Memory B cell (primary cell): Measurements from ENCODE around the gene TPH2.

Source experiments
- ATAC-seq: fragments of 150-1000 bp; cut with Tn5 transposase; 2 replicates; pipeline ENCODE4 v1.10.0; 2021; ENCODE audit warnings: low read depth, mild to moderate bottlenecking, moderate library complexity
- DNase-seq, 2 donors: peaks; one replicate each; pipeline ENCODE4 v3.0.0; 2022; ENCODE audit warnings: low spot score in 2 of 2
- H3K27ac Mint-ChIP-seq: one replicate; pipeline ENCODE4 v1.8.0; 2022; ENCODE audit warnings: mild to moderate bottlenecking, moderate library complexity, mixed read lengths
- H3K27me3 Mint-ChIP-seq: one replicate; pipeline ENCODE4 v1.8.0; 2022; ENCODE audit warnings: mixed read lengths
- H3K36me3 Mint-ChIP-seq: one replicate; pipeline ENCODE4 v1.8.0; 2022; ENCODE audit warnings: mild to moderate bottlenecking, mixed read lengths
- H3K4me1 Mint-ChIP-seq: one replicate; pipeline ENCODE4 v1.8.0; 2022; ENCODE audit warnings: mixed read lengths
- H3K4me3 Mint-ChIP-seq: one replicate; pipeline ENCODE4 v1.8.0; 2022; ENCODE audit warnings: mild to moderate bottlenecking, moderate library complexity, mixed read lengths
- H3K9me3 Mint-ChIP-seq: one replicate; pipeline ENCODE4 v1.8.0; 2022; ENCODE audit warnings: mixed read lengths

TPH2 gene

DNA sequence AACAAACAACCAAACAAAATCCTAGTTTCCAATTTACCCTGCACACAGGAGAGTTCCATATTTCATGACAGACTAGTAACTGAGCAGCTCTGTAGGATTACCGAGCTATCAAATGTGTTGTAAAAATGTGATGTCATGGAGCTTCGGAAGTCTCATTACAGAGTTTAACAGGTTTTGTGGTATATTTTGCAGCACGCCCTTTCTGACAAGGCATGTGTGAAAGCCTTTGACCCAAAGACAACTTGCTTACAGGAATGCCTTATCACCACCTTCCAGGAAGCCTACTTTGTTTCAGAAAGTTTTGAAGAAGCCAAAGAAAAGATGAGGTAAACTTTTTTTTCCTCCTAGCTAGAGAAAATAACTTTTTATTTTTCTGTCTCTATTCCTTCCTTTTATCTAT lies 92.4 kb downstream of the TPH2 start:
- no peaks in the 10 kb centered on the region for H3K36me3 Mint-ChIP-seq
- H3K9me3 Mint-ChIP-seq: no peaks in the 10 kb centered on the region
- no peak overlapping the region for H3K4me3 Mint-ChIP-seq
- H3K27me3 Mint-ChIP-seq: no peaks in the 10 kb centered on the region
- DNase-seq (no peak), ATAC-seq (no peak)
- no peaks in the 10 kb centered on the region for H3K4me1 Mint-ChIP-seq
- no peak overlapping the region for H3K27ac Mint-ChIP-seq

GRCh38 chr12:72033991-72034390 lies 95.3 kb downstream of the TPH2 start:
- DNase-seq (no peak), ATAC-seq (no peak)
- Mint-ChIP-seq H3K36me3 (no peaks in the 10 kb centered on the region), H3K9me3 (no peaks in the 10 kb centered on the region), H3K27me3 (no peaks in the 10 kb centered on the region), H3K4me3 (no peak overlapping the region), H3K27ac (no peak overlapping the region), H3K4me1 (no peaks in the 10 kb centered on the region)

- H3K27me3 Mint-ChIP-seq: no peaks in the 10 kb centered on the region
- H3K9me3 Mint-ChIP-seq: peaks cover 5% of the 10 kb centered on the region
These were observed 97.0 kb downstream of the TPH2 start for GRCh38 chr12:72035625-72036024.

DNA sequence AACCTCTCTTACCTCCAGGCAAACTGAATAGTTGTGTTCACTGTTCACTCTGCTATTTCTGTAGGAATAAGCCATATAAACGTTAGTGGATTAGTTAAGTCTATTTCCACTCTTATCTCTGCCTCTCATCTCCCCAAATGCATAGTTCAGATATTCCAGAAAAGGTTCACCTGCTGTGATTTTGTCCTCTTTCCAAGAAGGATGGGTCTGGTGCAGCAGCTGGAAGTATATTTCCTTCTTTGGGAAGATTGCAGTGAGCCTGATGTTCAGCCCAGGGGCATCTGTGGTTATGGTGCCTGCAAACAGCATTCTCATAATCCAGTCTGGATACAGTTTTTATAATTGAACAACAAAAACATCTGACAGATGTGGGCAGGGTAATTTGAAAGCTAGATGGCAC lies 97.7 kb downstream of the TPH2 start:
- H3K4me1 Mint-ChIP-seq: no peaks in the 10 kb centered on the region
- DNase-seq (no peak), ATAC-seq (no peak)
- H3K27me3 Mint-ChIP-seq: no peaks in the 10 kb centered on the region
- H3K4me3 Mint-ChIP-seq: no peak overlapping the region
- no peak overlapping the region for H3K27ac Mint-ChIP-seq
- H3K9me3 Mint-ChIP-seq: peaks cover 5% of the 10 kb centered on the region
- no peaks in the 10 kb centered on the region for H3K36me3 Mint-ChIP-seq

More at GRCh38 chr12:72035625-72036024, 97.0 kb downstream of the TPH2 start:
- Mint-ChIP-seq H3K27ac (no peak overlapping the region), H3K4me1 (no peaks in the 10 kb centered on the region), H3K4me3 (no peak overlapping the region), H3K36me3 (no peaks in the 10 kb centered on the region)
- DNase-seq (no peak), ATAC-seq (no peak)

DNA sequence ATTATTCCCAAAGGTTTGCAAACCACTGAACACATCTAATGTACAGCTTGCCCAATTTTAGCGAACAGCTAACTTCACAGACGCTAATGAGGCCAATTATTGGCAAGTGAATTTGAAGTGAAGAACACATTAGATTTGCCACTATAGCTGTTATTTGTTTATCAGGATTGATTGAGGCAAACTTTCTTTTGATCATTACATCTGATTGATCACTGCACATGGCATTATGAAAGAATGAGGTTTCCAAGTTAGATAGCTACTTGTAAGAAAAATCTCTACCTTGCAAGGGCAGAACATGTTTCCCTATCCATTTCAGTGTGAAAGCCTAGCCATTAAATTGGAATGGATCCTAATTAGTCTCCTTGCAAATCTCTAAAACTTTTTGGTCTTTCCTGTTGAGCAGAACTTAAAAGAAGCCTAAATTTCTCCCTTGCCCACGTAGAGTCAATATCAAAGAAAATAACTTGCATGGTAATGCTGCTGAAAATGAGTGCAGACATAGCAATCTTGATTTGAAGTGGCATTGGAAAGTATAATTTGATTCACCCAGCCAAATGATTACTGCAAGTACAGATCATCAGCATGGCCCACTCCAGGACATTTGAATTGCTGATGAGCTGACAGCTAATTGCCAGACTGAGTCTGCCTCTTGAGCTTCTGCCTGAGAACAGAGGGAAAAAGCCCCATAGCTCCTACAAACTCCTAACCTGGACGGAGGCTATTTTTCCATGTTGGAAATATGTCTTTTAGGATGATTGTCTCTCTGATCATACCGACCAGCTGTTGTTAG lies 98.6 kb downstream of the TPH2 start:
- H3K36me3 Mint-ChIP-seq: no peaks in the 10 kb centered on the region
- H3K9me3 Mint-ChIP-seq: peaks cover 5% of the 10 kb centered on the region
- H3K27ac Mint-ChIP-seq: no peak overlapping the region
- no peaks in the 10 kb centered on the region for H3K27me3 Mint-ChIP-seq
- no peak overlapping the region for H3K4me3 Mint-ChIP-seq
- no peaks in the 10 kb centered on the region for H3K4me1 Mint-ChIP-seq
- ATAC-seq (no peak), DNase-seq (no peak)

- H3K27me3 Mint-ChIP-seq: peaks cover 4% of the 10 kb centered on the region
- H3K27ac Mint-ChIP-seq: no peak overlapping the region
- H3K9me3 Mint-ChIP-seq: peaks cover 5% of the 10 kb centered on the region
- ATAC-seq (no peak), DNase-seq (no peak)
- no peaks in the 10 kb centered on the region for H3K36me3 Mint-ChIP-seq
- H3K4me3 Mint-ChIP-seq: no peak overlapping the region
- no peaks in the 10 kb centered on the region for H3K4me1 Mint-ChIP-seq
These were observed 103.2 kb downstream of the TPH2 start for GRCh38 chr12:72041811-72042210.

DNA sequence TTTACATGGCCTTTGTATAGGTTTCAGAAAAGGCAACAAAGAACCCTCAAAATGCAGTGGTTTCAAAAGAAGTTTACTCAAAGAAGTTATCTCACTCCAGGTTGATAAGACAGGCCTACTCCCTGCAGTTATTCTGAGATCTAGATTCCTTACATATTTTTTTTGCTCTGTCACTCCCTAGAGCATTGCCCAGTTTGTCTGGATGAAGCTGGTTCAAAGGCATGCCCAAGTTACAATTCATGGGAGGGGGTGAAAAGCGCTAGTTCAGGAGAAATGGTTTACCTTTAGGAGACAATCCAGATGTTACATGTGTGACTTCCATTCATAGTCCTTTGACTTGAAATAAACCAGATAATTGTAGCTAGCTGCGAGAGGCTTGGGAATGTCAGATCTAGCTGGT lies 115.0 kb downstream of the TPH2 start:
- Mint-ChIP-seq H3K4me1 (no peaks in the 10 kb centered on the region), H3K4me3 (no peak overlapping the region), H3K9me3 (peaks cover 5% of the 10 kb centered on the region), H3K36me3 (no peaks in the 10 kb centered on the region), H3K27me3 (no peaks in the 10 kb centered on the region), H3K27ac (no peak overlapping the region)
- no peak for DNase-seq
- no peak for ATAC-seq

DNA sequence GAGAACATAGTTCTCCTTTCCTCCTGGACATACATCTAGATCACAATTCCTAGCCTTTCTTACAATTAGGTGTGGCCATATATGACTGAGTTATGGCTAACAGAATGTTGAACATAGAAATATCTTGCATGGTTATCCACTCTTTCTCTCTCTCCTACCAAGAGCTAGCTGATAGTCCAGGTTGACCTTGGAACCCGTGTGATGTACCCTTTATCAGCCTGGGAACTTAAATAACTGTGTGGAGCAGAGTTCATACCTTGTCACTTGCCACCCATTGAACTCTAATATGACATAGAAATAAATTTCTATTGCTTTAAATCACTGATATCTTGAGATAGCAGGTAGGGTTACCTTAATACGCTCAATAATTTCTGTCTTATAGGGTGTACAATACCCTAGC lies 115.9 kb downstream of the TPH2 start:
- Mint-ChIP-seq H3K27me3 (no peaks in the 10 kb centered on the region), H3K36me3 (no peaks in the 10 kb centered on the region), H3K27ac (no peak overlapping the region), H3K4me1 (no peaks in the 10 kb centered on the region), H3K9me3 (peaks cover 5% of the 10 kb centered on the region), H3K4me3 (no peak overlapping the region)
- no peak for DNase-seq
- no peak for ATAC-seq

DNA sequence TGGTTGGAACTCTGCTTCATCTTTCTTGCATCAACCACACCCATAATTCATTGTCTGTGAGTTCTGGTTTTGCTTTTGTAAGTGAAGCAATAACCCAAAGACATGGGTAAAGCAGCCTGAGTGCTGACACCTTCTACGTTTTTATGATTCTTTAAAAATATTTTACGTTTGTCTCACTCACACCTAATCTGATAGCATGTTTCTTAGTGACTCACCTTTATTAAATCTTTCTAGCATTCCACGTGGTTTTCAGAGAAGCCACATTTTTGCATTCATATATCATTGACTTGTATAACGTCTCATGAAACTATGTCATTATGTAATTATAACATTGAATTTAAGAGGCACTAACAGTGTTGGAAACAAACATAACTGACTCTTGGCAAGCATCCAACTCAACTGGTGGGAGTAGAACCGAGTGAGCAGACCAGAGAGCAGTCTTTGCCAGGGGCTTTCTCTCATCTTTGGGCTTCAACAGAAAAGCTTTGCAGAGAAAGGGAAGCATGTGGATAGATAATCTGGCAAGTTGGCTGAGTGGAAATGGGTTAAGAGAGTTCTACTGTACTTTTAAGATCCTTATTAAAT lies 118.8 kb downstream of the TPH2 start:
- no peaks in the 10 kb centered on the region for H3K36me3 Mint-ChIP-seq
- peaks cover 5% of the 10 kb centered on the region for H3K9me3 Mint-ChIP-seq
- no peak overlapping the region for H3K4me3 Mint-ChIP-seq
- ATAC-seq (no peak), DNase-seq (no peak)
- no peaks in the 10 kb centered on the region for H3K4me1 Mint-ChIP-seq
- H3K27me3 Mint-ChIP-seq: peaks cover under 1% of the 10 kb centered on the region
- no peak overlapping the region for H3K27ac Mint-ChIP-seq

GRCh38 chr12:72063073-72063472 lies 124.4 kb downstream of the TPH2 start:
- H3K36me3 Mint-ChIP-seq: no peaks in the 10 kb centered on the region
- peaks cover 3% of the 10 kb centered on the region for H3K9me3 Mint-ChIP-seq
- H3K4me3 Mint-ChIP-seq: no peak overlapping the region
- no peak overlapping the region for H3K27ac Mint-ChIP-seq
- DNase-seq: no peak
- no peaks in the 10 kb centered on the region for H3K4me1 Mint-ChIP-seq
- ATAC-seq: no peak
- peaks cover 6% of the 10 kb centered on the region for H3K27me3 Mint-ChIP-seq

GRCh38 chr12:72071030-72071429 lies 132.4 kb downstream of the TPH2 start:
- H3K36me3 Mint-ChIP-seq: no peaks in the 10 kb centered on the region
- ATAC-seq (no peak), DNase-seq (no peak)
- no peaks in the 10 kb centered on the region for H3K27me3 Mint-ChIP-seq
- no peaks in the 10 kb centered on the region for H3K4me1 Mint-ChIP-seq
- no peak overlapping the region for H3K4me3 Mint-ChIP-seq
- H3K27ac Mint-ChIP-seq: no peak overlapping the region
- peaks cover 9% of the 10 kb centered on the region for H3K9me3 Mint-ChIP-seq

- no peak for DNase-seq
- peaks cover 9% of the 10 kb centered on the region for H3K9me3 Mint-ChIP-seq
- no peaks in the 10 kb centered on the region for H3K4me1 Mint-ChIP-seq
- H3K27me3 Mint-ChIP-seq: no peaks in the 10 kb centered on the region
- H3K36me3 Mint-ChIP-seq: no peaks in the 10 kb centered on the region
- ATAC-seq: no peak
- H3K27ac Mint-ChIP-seq: no peak overlapping the region
- H3K4me3 Mint-ChIP-seq: no peak overlapping the region
These were observed 134.1 kb downstream of the TPH2 start for GRCh38 chr12:72072592-72073212.

- H3K36me3 Mint-ChIP-seq: no peaks in the 10 kb centered on the region
- no peak overlapping the region for H3K4me3 Mint-ChIP-seq
- H3K27me3 Mint-ChIP-seq: no peaks in the 10 kb centered on the region
- H3K27ac Mint-ChIP-seq: no peak overlapping the region
- H3K9me3 Mint-ChIP-seq: peaks cover 7% of the 10 kb centered on the region
- DNase-seq (no peak), ATAC-seq (no peak)
- H3K4me1 Mint-ChIP-seq: no peaks in the 10 kb centered on the region
These were observed 135.4 kb downstream of the TPH2 start for GRCh38 chr12:72074065-72074464.

GRCh38 chr12:72074956-72075355 lies 136.3 kb downstream of the TPH2 start:
- no peak overlapping the region for H3K4me3 Mint-ChIP-seq
- H3K9me3 Mint-ChIP-seq: peaks cover 9% of the 10 kb centered on the region
- DNase-seq (no peak), ATAC-seq (no peak)
- H3K27me3 Mint-ChIP-seq: no peaks in the 10 kb centered on the region
- H3K27ac Mint-ChIP-seq: no peak overlapping the region
- no peaks in the 10 kb centered on the region for H3K36me3 Mint-ChIP-seq
- H3K4me1 Mint-ChIP-seq: no peaks in the 10 kb centered on the region
